Mesenteric fat pad (tissue), 1 donor: ENCODE data around the gene FKBP6. TPM values are rescaled to one million over a fixed set of nuclear protein-coding genes. Genes with fewer than 3 reads are reported as not detected.
"Not testable (repeated sequence)": the region's sequence is repeated elsewhere in the genome, so short reads cannot be mapped to it uniquely, and the experiment has no call there.

Experiments used
- DNase-seq: peaks from one replicate; pipeline ENCODE4 v3.0.0-alpha.2; 2020; ENCODE audit warnings: low spot score
- total RNA-seq: library from RNA; stranded (reverse); fragmentation: NEBNext Ultra II Directional; extraction: Animal tissue kit (Norgen Biotek cat#: 25700); gene quantifications from one replicate; pipeline ENCODE4 v1.2.1, GENCODE V29; 2021
- donor health status: DM: yes; HTN: yes; CAD: no.

FKBP6 gene
- total RNA-seq, 1 donor from 2014 or later: not detected

DNA sequence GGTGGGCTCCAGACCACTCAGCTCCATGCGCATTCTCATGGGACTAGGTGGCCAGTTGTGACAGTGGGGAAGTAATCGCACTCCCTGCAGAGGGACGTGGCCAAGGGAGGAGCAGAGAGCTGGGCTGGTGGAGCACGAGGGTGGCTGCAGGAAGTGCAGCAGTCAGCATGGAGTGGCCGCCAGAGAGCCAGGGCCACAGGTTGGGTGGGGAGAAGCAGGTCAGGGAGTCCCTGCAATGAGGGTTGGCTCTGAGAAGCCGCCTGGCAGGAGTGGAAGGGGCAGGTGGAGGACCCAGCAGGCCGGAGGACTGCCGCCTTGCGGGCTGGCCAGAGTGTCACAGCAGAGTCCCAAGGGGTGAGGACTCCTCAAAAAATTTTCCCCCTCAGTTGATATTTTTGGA, 26.2 kb downstream of the FKBP6 start:
- no peak for DNase-seq

- no peak for DNase-seq
Measured at GRCh38 chr7:73354821-73355220, 26.9 kb downstream of the FKBP6 start.

- DNase-seq: no peak
Measured at GRCh38 chr7:73356159-73356558, 28.2 kb downstream of the FKBP6 start.

- no peak for DNase-seq
Measured at GRCh38 chr7:73358590-73359275, 30.8 kb downstream of the FKBP6 start.

DNA sequence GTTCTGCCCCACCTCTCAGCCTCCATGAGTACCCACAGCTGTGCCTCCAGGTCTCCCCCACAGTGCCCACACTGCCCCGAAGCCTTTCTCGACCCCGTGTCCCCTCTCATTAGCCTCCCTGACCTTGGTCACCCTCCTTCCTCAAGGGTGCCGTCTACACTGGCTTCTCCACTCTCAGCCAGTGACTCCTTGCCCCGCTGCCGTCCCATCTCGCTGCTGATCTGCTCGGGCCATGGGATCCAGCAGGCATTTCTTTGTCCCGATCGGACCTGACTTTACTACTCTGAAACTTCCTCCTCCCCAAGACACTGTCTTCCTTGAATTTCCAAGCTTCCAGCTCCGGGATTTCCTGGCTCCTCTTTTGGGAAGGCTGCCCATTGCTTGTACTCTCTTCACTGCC, 31.3 kb downstream of the FKBP6 start:
- DNase-seq: no peak

- no peak for DNase-seq
Measured at GRCh38 chr7:73359746-73360375, 31.9 kb downstream of the FKBP6 start.

DNA sequence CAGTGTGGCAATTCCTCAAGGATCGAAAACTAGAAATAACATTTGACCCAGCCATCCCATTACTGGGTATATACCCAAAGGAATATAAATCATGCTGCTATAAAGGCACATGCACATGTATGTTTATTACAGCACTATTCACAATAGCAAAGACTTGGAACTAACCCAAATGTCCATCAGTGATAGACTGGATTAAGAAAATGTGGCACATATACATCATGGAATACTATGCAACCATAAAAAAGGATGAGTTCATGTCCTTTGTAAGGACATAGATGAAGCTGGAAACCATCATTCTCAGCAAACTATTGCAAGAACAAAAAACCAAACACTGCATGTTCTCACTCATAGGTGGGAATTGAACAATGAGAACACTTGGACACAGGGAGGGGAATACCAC, 32.6 kb downstream of the FKBP6 start:
- DNase-seq: not testable (repeated sequence)

- no peak for DNase-seq
Measured at GRCh38 chr7:73363225-73364005, 35.5 kb downstream of the FKBP6 start.

DNA sequence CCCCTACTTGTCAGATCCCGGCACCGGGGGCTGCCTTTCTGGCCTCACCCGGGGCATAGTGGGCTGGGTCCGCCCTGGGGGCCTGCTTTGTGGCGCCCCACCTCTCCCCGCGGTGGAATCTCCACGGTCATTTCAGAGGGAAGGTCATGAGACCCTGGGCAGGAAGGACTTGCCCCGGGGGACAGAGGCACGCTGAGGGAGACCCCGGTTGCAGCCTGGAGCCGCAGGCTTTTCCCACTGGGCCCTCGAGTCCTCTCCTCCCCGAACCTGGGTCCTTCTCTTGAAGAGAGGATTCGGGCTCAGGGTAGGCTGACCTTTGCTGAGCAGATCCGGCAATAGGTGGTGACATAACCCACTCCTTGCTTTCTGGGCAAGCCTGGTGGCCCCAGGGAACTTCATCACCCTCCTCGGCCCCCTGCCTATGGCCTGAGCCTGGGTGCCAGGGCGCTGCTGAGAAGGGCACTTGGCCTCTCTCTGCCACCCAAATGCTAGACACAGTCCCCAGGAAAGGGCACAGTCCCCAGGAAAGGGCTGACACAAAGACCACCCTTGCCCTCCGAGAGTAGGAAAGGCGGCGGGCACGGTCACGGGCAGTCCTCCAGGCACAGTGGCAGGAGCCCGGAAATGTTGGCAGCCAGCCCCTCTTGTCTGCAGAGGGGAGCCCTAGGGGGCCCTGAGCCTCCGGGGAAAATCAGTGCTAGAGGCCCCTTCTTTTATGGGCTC, 36.2 kb downstream of the FKBP6 start:
- DNase-seq: no peak

GRCh38 chr7:73366127-73366526, 38.2 kb downstream of the FKBP6 start:
- no peak for DNase-seq

DNA sequence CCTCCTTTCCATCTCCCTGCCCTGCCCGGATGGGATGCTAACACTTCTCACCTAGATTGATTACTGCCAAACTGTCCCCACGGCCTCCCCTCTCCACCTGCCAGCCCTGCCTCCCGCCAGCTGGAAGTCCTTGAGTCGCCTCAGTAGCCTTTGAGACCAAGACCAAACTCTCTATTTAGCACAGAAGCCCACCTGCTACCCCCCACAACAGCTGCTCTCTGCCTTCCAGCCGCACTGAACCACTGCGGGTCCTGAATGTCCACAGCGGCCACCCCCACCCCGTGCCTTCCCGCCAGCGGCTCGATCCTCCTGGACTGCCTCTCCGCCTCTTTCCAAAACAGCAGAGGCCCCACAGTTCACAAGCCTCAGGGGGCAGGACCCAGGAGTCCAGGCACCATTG, 39.0 kb downstream of the FKBP6 start:
- DNase-seq: no peak

GRCh38 chr7:73369009-73369408, 41.0 kb downstream of the FKBP6 start:
- no peak for DNase-seq

- DNase-seq: no peak
Measured at GRCh38 chr7:73369622-73370021, 41.7 kb downstream of the FKBP6 start.

GRCh38 chr7:73373741-73374140, 45.8 kb downstream of the FKBP6 start:
- no peak for DNase-seq

DNA sequence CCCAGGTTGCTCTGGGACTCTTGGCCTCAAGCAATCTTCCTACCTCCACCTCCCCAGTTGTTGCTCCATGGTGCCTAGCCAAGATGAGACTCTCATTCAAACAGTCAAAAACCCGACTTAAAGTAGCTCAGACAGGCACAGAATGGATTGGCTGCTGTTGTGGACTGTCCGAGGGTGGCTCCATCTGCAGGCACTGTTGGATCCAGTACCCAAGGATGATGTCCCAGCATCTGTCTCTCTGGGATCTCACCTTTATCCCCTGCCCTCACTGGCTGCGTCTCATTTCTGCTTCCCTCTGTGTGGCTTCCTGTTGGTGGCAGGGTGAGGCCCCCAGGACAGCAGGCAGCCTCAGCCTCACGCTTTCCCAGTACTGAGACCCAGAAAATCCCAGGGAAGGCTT, 48.3 kb downstream of the FKBP6 start:
- DNase-seq: not testable (repeated sequence)

GRCh38 chr7:73376671-73377412, 48.9 kb downstream of the FKBP6 start:
- no peak for DNase-seq

GRCh38 chr7:73377413-73378200, 49.6 kb downstream of the FKBP6 start:
- DNase-seq: not testable (repeated sequence)

DNA sequence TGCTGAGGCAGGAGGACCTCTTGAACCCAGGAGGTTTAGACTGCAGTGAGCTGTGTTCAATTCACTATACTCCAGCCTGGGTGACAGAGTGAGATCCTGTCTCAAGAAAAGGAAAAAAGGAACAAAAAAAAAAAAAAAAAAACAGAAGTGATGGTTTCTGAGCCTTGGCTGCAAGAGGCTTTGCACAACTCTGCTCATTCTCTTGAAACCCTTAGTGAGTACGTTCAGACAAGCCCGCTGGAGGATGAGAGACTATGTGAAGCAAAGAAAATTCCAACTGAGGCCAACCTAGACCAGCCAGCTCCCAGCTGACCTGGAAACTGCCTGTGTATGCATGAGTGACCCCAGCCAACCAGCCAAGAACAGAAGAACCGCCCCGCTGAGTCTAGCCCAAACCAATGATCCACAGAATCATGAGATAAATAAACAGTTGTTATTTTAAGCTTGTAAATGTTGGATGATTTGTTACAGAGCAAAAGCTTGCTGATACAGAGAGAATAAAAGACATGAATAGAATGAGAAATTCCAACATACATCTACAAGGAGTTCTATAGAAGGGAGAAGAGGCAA, 55.1 kb downstream of the FKBP6 start:
- no peak for DNase-seq

GRCh38 chr7:73387221-73387828, 59.4 kb downstream of the FKBP6 start:
- DNase-seq: no peak
